Panc1 (cell line): Measurements from ENCODE around the gene PARD3. TPM values are rescaled to one million over a fixed set of nuclear protein-coding genes. Genes with fewer than 3 reads are reported as not detected.

Source experiments
- ATAC-seq: fragments of 200-7000 bp; cut with Tn5 transposase; 2 replicates; pipeline ENCODE4 v1.9.1; 2020; ENCODE audit warnings: mild to moderate bottlenecking, moderate library complexity
- BruUV-seq: library from RNA; stranded (reverse); fragments of 400-500 nt; replicated peaks from 2 replicates; lab custom pipeline; 2021; lab: Mats Ljungman, UMichigan
- CTCF ChIA-PET: fragments of 300-600 bp; sonication (Branson Sonifier 250); formaldehyde crosslinking; loops from one replicate; lab custom pipeline; 2022; ENCODE audit warnings: antibody characterized with exemption; lab: Charles Lee
- POLR2A ChIA-PET: fragments of 300-600 bp; sonication (Branson Sonifier 250); formaldehyde crosslinking; loops from one replicate; lab custom pipeline; 2022; ENCODE audit warnings: antibody characterized with exemption; lab: Charles Lee
- DNase-seq: peaks from one replicate; pipeline ENCODE4 v3.0.0-alpha.2; 2010; ENCODE audit warnings: low read depth, low spot score
- H3K27ac ChIP-seq: 2 replicates; pipeline ENCODE4 v1.5.1; 2011; ENCODE audit warnings: mild to moderate bottlenecking, low read length, inconsistent platforms
- H3K27me3 ChIP-seq: fragments of 200-500 bp; sonication (Bioruptor generic); 2 replicates; pipeline ENCODE4 v1.6.0; 2014; ENCODE audit warnings: low read length, inconsistent platforms; ENCODE audit not compliant: control insufficient read depth, insufficient read depth
- H3K36me3 ChIP-seq: fragments of 200-500 bp; sonication (Bioruptor generic); 2 replicates; pipeline ENCODE4 v1.5.1; 2014; ENCODE audit warnings: inconsistent platforms, mild to moderate bottlenecking, low read length, moderate library complexity; ENCODE audit not compliant: control insufficient read depth, insufficient read depth
- H3K4me1 ChIP-seq: 2 replicates; pipeline ENCODE4 v1.5.1; 2011; ENCODE audit warnings: inconsistent platforms, mild to moderate bottlenecking, low read length, moderate library complexity; ENCODE audit not compliant: control insufficient read depth, insufficient read depth
- H3K4me3 ChIP-seq, 2 experiments: 2 replicates each; pipeline ENCODE4 v1.5.1; 2011 to 2012; ENCODE audit warnings: low read depth in 2 of 2, low read length in 2 of 2, mild to moderate bottlenecking in 2 of 2, inconsistent platforms in 1 of 2, moderate library complexity in 1 of 2
- H3K9me3 ChIP-seq: fragments of 200-500 bp; sonication (Bioruptor generic); 2 replicates; pipeline ENCODE4 v1.5.1; 2014; ENCODE audit warnings: low read depth, mild to moderate bottlenecking, inconsistent platforms, low read length, moderate library complexity; ENCODE audit not compliant: control insufficient read depth, insufficient read depth
- CTCF ChIP-seq: fragments of 450-650 bp; IDR thresholded peaks from 2 replicates; pipeline ENCODE4 v1.5.1; 2017; ENCODE audit warnings: mild to moderate bottlenecking
- POLR2AphosphoS5 ChIP-seq: IDR thresholded peaks from 2 replicates; pipeline ENCODE4 v1.6.1; 2012; ENCODE audit warnings: mild to moderate bottlenecking, low read depth, low read length, moderate library complexity
- SIN3A ChIP-seq: IDR thresholded peaks from 2 replicates; pipeline ENCODE4 v1.6.1; 2012; ENCODE audit warnings: low read depth, mild to moderate bottlenecking, low read length, moderate library complexity, borderline replicate concordance; ENCODE audit not compliant: insufficient read depth
- TCF7L2 ChIP-seq: IDR thresholded peaks from 2 replicates; pipeline ENCODE4 v1.6.1; 2011; ENCODE audit warnings: mild to moderate bottlenecking, low read depth, low read length, inconsistent platforms
- in situ Hi-C: cut with HindIII; loops from 2 replicates; pipeline ENCODE4 v1.10.0; 2016; ENCODE audit warnings: low sequenced_read_pairs, low pct_unique_long_range_greater_than_20kb
- intact Hi-C: fragments of 100-400 bp; cut with micrococcal nuclease; formaldehyde crosslinking; loops from one replicate; pipeline ENCODE4 v1.10.0; 2022; ENCODE audit not compliant: unreplicated experiment
- total RNA-seq: library from RNA; stranded (reverse); gene quantifications from one replicate; pipeline ENCODE4 v1.2.1, GENCODE V29; 2021; ENCODE audit not compliant: unreplicated experiment
- TF ChIP-seq, protein P1 (sequence below), 2 experiments: IDR thresholded peaks; 2 replicates each; pipeline ENCODE4 v1.6.1; 2011 to 2012; ENCODE audit warnings: low read depth in 2 of 2, control low read depth in 1 of 2, low read length in 1 of 2, mild to moderate bottlenecking in 1 of 2, moderate library complexity in 1 of 2; ENCODE audit not compliant: insufficient read depth in 1 of 2

PARD3 gene
- total RNA-seq, 1 experiment from 2014 or later: 29.8 TPM

GRCh38 chr10:34653530-34653929, 161.6 kb downstream of the PARD3 start:
- ChIA-PET POLR2A (no interaction called here), CTCF (no interaction called here)
- no peaks in the 10 kb centered on the region for H3K36me3 ChIP-seq
- in situ Hi-C loops (no loop called here), intact Hi-C loops (no loop called here)
- no peak overlapping the region for H3K4me3 ChIP-seq
- ATAC-seq (no peak), DNase-seq (no peak)
- TF ChIP-seq TCF7L2: no peak
- TF ChIP-seq, protein P1, sequence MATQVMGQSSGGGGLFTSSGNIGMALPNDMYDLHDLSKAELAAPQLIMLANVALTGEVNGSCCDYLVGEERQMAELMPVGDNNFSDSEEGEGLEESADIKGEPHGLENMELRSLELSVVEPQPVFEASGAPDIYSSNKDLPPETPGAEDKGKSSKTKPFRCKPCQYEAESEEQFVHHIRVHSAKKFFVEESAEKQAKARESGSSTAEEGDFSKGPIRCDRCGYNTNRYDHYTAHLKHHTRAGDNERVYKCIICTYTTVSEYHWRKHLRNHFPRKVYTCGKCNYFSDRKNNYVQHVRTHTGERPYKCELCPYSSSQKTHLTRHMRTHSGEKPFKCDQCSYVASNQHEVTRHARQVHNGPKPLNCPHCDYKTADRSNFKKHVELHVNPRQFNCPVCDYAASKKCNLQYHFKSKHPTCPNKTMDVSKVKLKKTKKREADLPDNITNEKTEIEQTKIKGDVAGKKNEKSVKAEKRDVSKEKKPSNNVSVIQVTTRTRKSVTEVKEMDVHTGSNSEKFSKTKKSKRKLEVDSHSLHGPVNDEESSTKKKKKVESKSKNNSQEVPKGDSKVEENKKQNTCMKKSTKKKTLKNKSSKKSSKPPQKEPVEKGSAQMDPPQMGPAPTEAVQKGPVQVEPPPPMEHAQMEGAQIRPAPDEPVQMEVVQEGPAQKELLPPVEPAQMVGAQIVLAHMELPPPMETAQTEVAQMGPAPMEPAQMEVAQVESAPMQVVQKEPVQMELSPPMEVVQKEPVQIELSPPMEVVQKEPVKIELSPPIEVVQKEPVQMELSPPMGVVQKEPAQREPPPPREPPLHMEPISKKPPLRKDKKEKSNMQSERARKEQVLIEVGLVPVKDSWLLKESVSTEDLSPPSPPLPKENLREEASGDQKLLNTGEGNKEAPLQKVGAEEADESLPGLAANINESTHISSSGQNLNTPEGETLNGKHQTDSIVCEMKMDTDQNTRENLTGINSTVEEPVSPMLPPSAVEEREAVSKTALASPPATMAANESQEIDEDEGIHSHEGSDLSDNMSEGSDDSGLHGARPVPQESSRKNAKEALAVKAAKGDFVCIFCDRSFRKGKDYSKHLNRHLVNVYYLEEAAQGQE (IDR thresholded peaks at IDR 0.05; ENCODE audit: insufficient read depth in 1 of 2, low read depth in 2 of 2, low read length in 1 of 2): no peak
- no peak for TF ChIP-seq CTCF
- TF ChIP-seq SIN3A: no peak
- TF ChIP-seq POLR2AphosphoS5: no peak
- H3K27me3 ChIP-seq: no peaks in the 10 kb centered on the region
- H3K4me1 ChIP-seq: no peaks in the 10 kb centered on the region; the same call in 1 of the 2 replicates
- H3K27ac ChIP-seq: no peak overlapping the region
- BruUV-seq: no TSS peak
- H3K9me3 ChIP-seq: no peaks in the 10 kb centered on the region

- DNase-seq (no peak), ATAC-seq (no peak)
- Histone ChIP-seq H3K27ac (no peak overlapping the region), H3K9me3 (no peaks in the 10 kb centered on the region), H3K4me1 (no peaks in the 10 kb centered on the region; the same call in 1 of the 2 replicates), H3K4me3 (no peak overlapping the region), H3K27me3 (no peaks in the 10 kb centered on the region), H3K36me3 (no peaks in the 10 kb centered on the region)
- ChIA-PET POLR2A (interaction anchor here (0.6 kb wide), 2 partner anchors 122 to 301 kb away, joined by 3 read pairs; no protein-coding TSS in a partner anchor), CTCF (no interaction called here)
- in situ Hi-C loops: no loop called here
- no TSS peak for BruUV-seq
- TF ChIP-seq TCF7L2 (no peak), POLR2AphosphoS5 (no peak), CTCF (no peak), SIN3A (no peak)
- TF ChIP-seq, protein P1 (IDR thresholded peaks at IDR 0.05; ENCODE audit: insufficient read depth in 1 of 2, low read depth in 2 of 2, low read length in 1 of 2): no peak
- intact Hi-C loops: no loop called here
Observed at GRCh38 chr10:34651416-34652195, 163.5 kb downstream of the PARD3 start.
